Amygdala (tissue), 56 donors: ENCODE measurements around the gene PRIM1.
A peak's percentile ranks its signal among the peaks of the same experiment; 100 is the strongest.
"Not testable (repeated sequence)": the region's sequence is repeated elsewhere in the genome, so short reads cannot be mapped to it uniquely, and the experiment has no call there.

Experiments
- DNase-seq, 56 donors: peaks; one replicate each; lab custom pipeline; 2025; lab: John Stamatoyannopoulos, UW

Gene PRIM1

GRCh38 chr12:56763753-56764657 lies 11.9 kb upstream of the PRIM1 start:
- no peak for DNase-seq

- no peak for DNase-seq
Measured at GRCh38 chr12:56761812-56762211, 9.7 kb upstream of the PRIM1 start.

- no peak for DNase-seq
Measured at GRCh38 chr12:56760460-56760859, 8.3 kb upstream of the PRIM1 start.

- no peak for DNase-seq
Measured at GRCh38 chr12:56759263-56759908, 7.3 kb upstream of the PRIM1 start.

- DNase-seq: no peak
Measured at GRCh38 chr12:56758728-56759262, 6.7 kb upstream of the PRIM1 start.

GRCh38 chr12:56757971-56758370 lies 5.8 kb upstream of the PRIM1 start:
- DNase-seq: not testable (repeated sequence)

- DNase-seq: no peak
Measured at GRCh38 chr12:56753566-56753965, 1.4 kb upstream of the PRIM1 start.

GRCh38 chr12:56750596-56750995 lies 1.5 kb downstream of the PRIM1 start:
- not testable (repeated sequence) for DNase-seq

GRCh38 chr12:56749853-56750252 lies 2.3 kb downstream of the PRIM1 start:
- no peak for DNase-seq

GRCh38 chr12:56749359-56749758 lies 2.8 kb downstream of the PRIM1 start:
- no peak for DNase-seq

GRCh38 chr12:56728139-56728861 lies 23.8 kb downstream of the PRIM1 start:
- DNase-seq: no peak

GRCh38 chr12:56726196-56726675 lies 25.9 kb downstream of the PRIM1 start:
- not testable (repeated sequence) for DNase-seq

GRCh38 chr12:56725723-56726102 lies 26.4 kb downstream of the PRIM1 start:
- DNase-seq: no peak

GRCh38 chr12:56724972-56725722 lies 27.0 kb downstream of the PRIM1 start, which contains the start of gene NACA:
TSS of gene NACA (minus strand) at chr12:56725299. CDS start at chr12:56724521, 778 bp downstream.
- DNase-seq: peak; percentile 57 to 99 (median 98)

- peak in 4 of 56 donors; percentile 32 to 60 (median 54) for DNase-seq
Measured at GRCh38 chr12:56724701-56724971, 27.5 kb downstream of the PRIM1 start.

- DNase-seq: peak in 14 of 56 donors; percentile 4 to 62 (median 14)
Measured at GRCh38 chr12:56723889-56724700, 28.0 kb downstream of the PRIM1 start.

GRCh38 chr12:56723352-56723751 lies 28.8 kb downstream of the PRIM1 start:
- DNase-seq: no peak

- no peak for DNase-seq
Measured at GRCh38 chr12:56722832-56723231, 29.3 kb downstream of the PRIM1 start.

- no peak for DNase-seq
Measured at GRCh38 chr12:56721721-56722120, 30.4 kb downstream of the PRIM1 start.
